C4-2B (cell line): ENCODE measurements around the gene FRMPD1.

Experiments used
- ZFX ChIP-seq: fragments of 450-650 bp; IDR thresholded peaks from 2 replicates; pipeline ENCODE4 v1.6.1; 2017
- TF ChIP-seq, protein P1 (sequence below): fragments of 450-650 bp; conservative IDR thresholded peaks from 2 replicates; pipeline ENCODE4 v1.5.1; 2017; ENCODE audit warnings: mild to moderate bottlenecking

DNA sequence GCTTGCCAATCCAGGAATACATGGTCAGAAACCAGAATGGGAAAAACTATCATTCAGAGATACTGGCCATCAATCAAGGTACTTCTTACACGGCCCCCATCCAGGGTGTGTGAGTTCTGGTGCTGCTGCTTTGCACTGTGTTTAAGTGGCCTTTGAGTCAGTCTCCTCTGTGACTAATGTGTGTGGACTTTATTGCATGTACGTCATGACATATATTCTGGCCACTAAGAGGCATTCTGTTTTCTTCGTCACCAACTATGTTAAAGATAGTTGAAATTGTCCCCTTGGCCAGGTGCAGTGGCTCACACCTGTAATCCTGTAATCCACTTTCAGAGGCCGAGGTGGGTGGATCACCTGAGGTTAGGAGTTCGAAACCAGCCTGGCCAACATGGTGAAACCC, 125.6 kb downstream of the FRMPD1 start:
- TF ChIP-seq, protein P1, sequence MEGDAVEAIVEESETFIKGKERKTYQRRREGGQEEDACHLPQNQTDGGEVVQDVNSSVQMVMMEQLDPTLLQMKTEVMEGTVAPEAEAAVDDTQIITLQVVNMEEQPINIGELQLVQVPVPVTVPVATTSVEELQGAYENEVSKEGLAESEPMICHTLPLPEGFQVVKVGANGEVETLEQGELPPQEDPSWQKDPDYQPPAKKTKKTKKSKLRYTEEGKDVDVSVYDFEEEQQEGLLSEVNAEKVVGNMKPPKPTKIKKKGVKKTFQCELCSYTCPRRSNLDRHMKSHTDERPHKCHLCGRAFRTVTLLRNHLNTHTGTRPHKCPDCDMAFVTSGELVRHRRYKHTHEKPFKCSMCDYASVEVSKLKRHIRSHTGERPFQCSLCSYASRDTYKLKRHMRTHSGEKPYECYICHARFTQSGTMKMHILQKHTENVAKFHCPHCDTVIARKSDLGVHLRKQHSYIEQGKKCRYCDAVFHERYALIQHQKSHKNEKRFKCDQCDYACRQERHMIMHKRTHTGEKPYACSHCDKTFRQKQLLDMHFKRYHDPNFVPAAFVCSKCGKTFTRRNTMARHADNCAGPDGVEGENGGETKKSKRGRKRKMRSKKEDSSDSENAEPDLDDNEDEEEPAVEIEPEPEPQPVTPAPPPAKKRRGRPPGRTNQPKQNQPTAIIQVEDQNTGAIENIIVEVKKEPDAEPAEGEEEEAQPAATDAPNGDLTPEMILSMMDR, result no peak
- TF ChIP-seq ZFX, result no peak
